Erythroblast (primary cell): ENCODE measurements around the gene DNAJB1.

Source experiments
- GATA1 ChIP-seq: IDR thresholded peaks from 2 replicates; pipeline ENCODE4 v1.6.1; 2011; ENCODE audit warnings: low read depth, mild to moderate bottlenecking, control low read depth, low read length, moderate library complexity
- POLR2A ChIP-seq: IDR thresholded peaks from 2 replicates; pipeline ENCODE4 v1.6.1; 2011; ENCODE audit warnings: mild to moderate bottlenecking, low read length

GRCh38 chr19:14563590-14563926 is 45.4 kb upstream of the DNAJB1 start:
- no peak for TF ChIP-seq POLR2A
- TF ChIP-seq GATA1, result no peak
